SU-DHL-6 (cell line): ENCODE measurements around the gene CCDC88A.
"Not testable (repeated sequence)": the region's sequence is repeated elsewhere in the genome, so short reads cannot be mapped to it uniquely, and the experiment has no call there.

Experiments
- H2AFZ ChIP-seq: fragments of 200-600 bp; sonication (generic); 2 replicates; pipeline ENCODE4 v1.6.1; 2014; ENCODE audit warnings: low read depth, mild to moderate bottlenecking, moderate library complexity, mixed read lengths, antibody characterized with exemption, low read length; ENCODE audit not compliant: severe bottlenecking
- H3F3A ChIP-seq: fragments of 200-600 bp; shearing (Covaris generic); 2 replicates; pipeline ENCODE4 v1.6.0; 2016; ENCODE audit warnings: antibody characterized with exemption, mild to moderate bottlenecking; ENCODE audit not compliant: insufficient read depth
- H3K27ac ChIP-seq: fragments of 200-600 bp; sonication (generic); 2 replicates; pipeline ENCODE4 v1.5.1; 2016; ENCODE audit warnings: low read depth, mild to moderate bottlenecking, low read length, moderate library complexity, mixed read lengths
- H3K27me3 ChIP-seq: fragments of 200-600 bp; sonication (generic), shearing (Covaris generic); 2 replicates; pipeline ENCODE4 v1.6.0; 2014; ENCODE audit warnings: mild to moderate bottlenecking, low read length
- H3K36me3 ChIP-seq: fragments of 200-600 bp; sonication (generic); 2 replicates; pipeline ENCODE4 v1.6.1; 2014; ENCODE audit warnings: mild to moderate bottlenecking, low read length, mixed read lengths
- H3K4me2 ChIP-seq: fragments of 300-600, 200-600 bp; shearing (Covaris generic), sonication (generic); 2 replicates; pipeline ENCODE4 v1.6.0; 2014; ENCODE audit warnings: low read length, low read depth, mild to moderate bottlenecking; ENCODE audit not compliant: poor library complexity, severe bottlenecking
- H3K4me3 ChIP-seq: fragments of 200-600 bp; sonication (generic); 2 replicates; pipeline ENCODE4 v1.5.1; 2014; ENCODE audit warnings: antibody characterized with exemption, low read length, mild to moderate bottlenecking, mixed read lengths; ENCODE audit not compliant: insufficient read depth, poor library complexity, severe bottlenecking
- H3K79me2 ChIP-seq: fragments of 200-600 bp; sonication (generic); 2 replicates; pipeline ENCODE4 v1.6.1; 2014; ENCODE audit warnings: mild to moderate bottlenecking, low read length, moderate library complexity; ENCODE audit not compliant: insufficient read depth
- H3K9ac ChIP-seq: fragments of 200-600 bp; sonication (generic); 2 replicates; pipeline ENCODE4 v1.7.0; 2014; ENCODE audit warnings: mild to moderate bottlenecking, low read length
- H3K9me2 ChIP-seq: fragments of 200-600 bp; sonication (generic); replicated peaks from 2 replicates; pipeline ENCODE4 v1.6.1; 2014; ENCODE audit warnings: low read length; ENCODE audit not compliant: insufficient read depth
- H3K9me3 ChIP-seq: fragments of 200-600 bp; sonication (generic); 2 replicates; pipeline ENCODE4 v1.6.1; 2014; ENCODE audit warnings: low read length, mixed read lengths; ENCODE audit not compliant: insufficient read depth
- H4K20me1 ChIP-seq: fragments of 200-600 bp; sonication (generic); 2 replicates; pipeline ENCODE4 v1.6.1; 2014; ENCODE audit warnings: low read depth, mild to moderate bottlenecking, antibody characterized with exemption, low read length, moderate library complexity, mixed read lengths
- CTCF ChIP-seq: fragments of 200-600 bp; sonication (generic); IDR thresholded peaks from one replicate; pipeline ENCODE4 v1.5.1; 2017; ENCODE audit warnings: antibody characterized with exemption, mild to moderate bottlenecking, low read length, moderate library complexity; ENCODE audit not compliant: insufficient read depth, poor library complexity, severe bottlenecking
- EZH2phosphoT487 ChIP-seq: fragments of 200-600 bp; sonication (generic), shearing (Covaris generic); conservative IDR thresholded peaks from 2 replicates; pipeline ENCODE4 v1.6.1; 2018; ENCODE audit warnings: mild to moderate bottlenecking, antibody characterized with exemption, low read length, moderate library complexity, mixed read lengths

The CCDC88A gene

GRCh38 chr2:55391615-55392242 lies 27.9 kb downstream of the CCDC88A start:
- H3K9ac ChIP-seq = no peak overlapping the region
- no peaks in the 10 kb centered on the region for H4K20me1 ChIP-seq
- H3K4me2 ChIP-seq = no peak overlapping the region
- H3K79me2 ChIP-seq = peaks cover 31% of the 10 kb centered on the region
- H3K27ac ChIP-seq = no peak overlapping the region
- no peaks in the 10 kb centered on the region for H3K27me3 ChIP-seq
- H3K4me3 ChIP-seq = no peak overlapping the region
- no peak for TF ChIP-seq CTCF
- TF ChIP-seq EZH2phosphoT487 = no peak
- H3K9me3 ChIP-seq = no peaks in the 10 kb centered on the region
- peaks cover 10% of the 10 kb centered on the region for H3F3A ChIP-seq
- no peak overlapping the region for H2AFZ ChIP-seq
- no peaks in the 10 kb centered on the region for H3K9me2 ChIP-seq
- H3K36me3 ChIP-seq = peaks cover 5% of the 10 kb centered on the region; the same call in 1 of the 2 replicates

GRCh38 chr2:55391155-55391554 lies 28.5 kb downstream of the CCDC88A start:
- Histone ChIP-seq H2AFZ (no peak overlapping the region), H3K9ac (no peak overlapping the region), H3K79me2 (peaks cover 31% of the 10 kb centered on the region), H3F3A (peaks cover 10% of the 10 kb centered on the region), H3K4me2 (no peak overlapping the region), H3K9me3 (no peaks in the 10 kb centered on the region), H3K4me3 (no peak overlapping the region), H3K27ac (no peak overlapping the region), H3K9me2 (no peaks in the 10 kb centered on the region), H3K27me3 (no peaks in the 10 kb centered on the region), H4K20me1 (no peaks in the 10 kb centered on the region), H3K36me3 (peaks cover 5% of the 10 kb centered on the region; the same call in 1 of the 2 replicates)
- TF ChIP-seq EZH2phosphoT487 (no peak), CTCF (no peak)

GRCh38 chr2:55385516-55385915 lies 34.1 kb downstream of the CCDC88A start:
- H4K20me1 ChIP-seq, H3K9me3 ChIP-seq, H2AFZ ChIP-seq, H3K9ac ChIP-seq, H3K4me2 ChIP-seq, H3K9me2 ChIP-seq, H3K36me3 ChIP-seq, H3K27ac ChIP-seq, H3K27me3 ChIP-seq, H3K4me3 ChIP-seq: not testable (repeated sequence)
- H3F3A ChIP-seq = peaks cover 10% of the 10 kb centered on the region
- H3K79me2 ChIP-seq = peaks cover 26% of the 10 kb centered on the region

GRCh38 chr2:55384786-55385185 lies 34.9 kb downstream of the CCDC88A start:
- no peak overlapping the region for H3K27ac ChIP-seq
- no peak overlapping the region for H3K4me3 ChIP-seq
- no peaks in the 10 kb centered on the region for H3K27me3 ChIP-seq
- H3K79me2 ChIP-seq = peaks cover 20% of the 10 kb centered on the region
- peaks cover 9% of the 10 kb centered on the region; the same call in 1 of the 2 replicates for H3K36me3 ChIP-seq
- H3K9me2 ChIP-seq = no peaks in the 10 kb centered on the region
- no peaks in the 10 kb centered on the region for H4K20me1 ChIP-seq
- no peak overlapping the region for H2AFZ ChIP-seq
- TF ChIP-seq CTCF (no peak), EZH2phosphoT487 (no peak)
- H3K4me2 ChIP-seq = no peak overlapping the region
- peaks cover 10% of the 10 kb centered on the region for H3F3A ChIP-seq
- H3K9me3 ChIP-seq = no peaks in the 10 kb centered on the region
- no peak overlapping the region for H3K9ac ChIP-seq
